Breast epithelium (tissue), 3 donors: ENCODE results near the gene ELP2.

Experiments
- POLR2AphosphoS5 ChIP-seq, 3 donors: sonication (generic); formaldehyde crosslinking; IDR thresholded peaks; one replicate each; pipeline ENCODE4 v1.6.1; 2017; ENCODE audit warnings: antibody characterized with exemption in 3 of 3
- TF ChIP-seq, protein P1 (sequence below), 3 donors: fragments of 450-650 bp; IDR thresholded peaks; one replicate each; pipeline ENCODE4 v1.5.1; 2016 to 2017; ENCODE audit warnings: antibody characterized with exemption in 3 of 3, mild to moderate bottlenecking in 3 of 3, moderate library complexity in 3 of 3

DNA sequence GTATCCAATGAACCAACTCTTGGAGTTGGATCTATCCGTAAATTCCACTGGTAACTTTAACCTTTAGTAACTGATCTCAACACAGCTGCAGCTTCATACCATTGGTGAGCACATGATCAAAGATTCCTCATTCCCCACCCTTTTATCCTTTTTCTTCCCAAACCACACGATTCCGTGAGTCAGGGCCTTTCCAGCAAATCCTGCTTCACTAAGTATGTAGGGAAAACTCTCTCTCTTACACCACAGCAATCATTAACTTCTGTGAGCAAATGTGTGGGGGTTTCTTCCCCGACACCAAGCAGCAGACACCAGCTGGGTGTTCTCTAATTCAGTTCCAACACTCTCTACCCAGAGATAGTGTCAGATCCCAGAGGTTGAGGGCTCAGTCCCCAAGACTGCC is 23.5 kb downstream of the ELP2 start:
- TF ChIP-seq POLR2AphosphoS5 (IDR thresholded peaks at IDR 0.05), result no peak
- TF ChIP-seq, protein P1, sequence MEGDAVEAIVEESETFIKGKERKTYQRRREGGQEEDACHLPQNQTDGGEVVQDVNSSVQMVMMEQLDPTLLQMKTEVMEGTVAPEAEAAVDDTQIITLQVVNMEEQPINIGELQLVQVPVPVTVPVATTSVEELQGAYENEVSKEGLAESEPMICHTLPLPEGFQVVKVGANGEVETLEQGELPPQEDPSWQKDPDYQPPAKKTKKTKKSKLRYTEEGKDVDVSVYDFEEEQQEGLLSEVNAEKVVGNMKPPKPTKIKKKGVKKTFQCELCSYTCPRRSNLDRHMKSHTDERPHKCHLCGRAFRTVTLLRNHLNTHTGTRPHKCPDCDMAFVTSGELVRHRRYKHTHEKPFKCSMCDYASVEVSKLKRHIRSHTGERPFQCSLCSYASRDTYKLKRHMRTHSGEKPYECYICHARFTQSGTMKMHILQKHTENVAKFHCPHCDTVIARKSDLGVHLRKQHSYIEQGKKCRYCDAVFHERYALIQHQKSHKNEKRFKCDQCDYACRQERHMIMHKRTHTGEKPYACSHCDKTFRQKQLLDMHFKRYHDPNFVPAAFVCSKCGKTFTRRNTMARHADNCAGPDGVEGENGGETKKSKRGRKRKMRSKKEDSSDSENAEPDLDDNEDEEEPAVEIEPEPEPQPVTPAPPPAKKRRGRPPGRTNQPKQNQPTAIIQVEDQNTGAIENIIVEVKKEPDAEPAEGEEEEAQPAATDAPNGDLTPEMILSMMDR (IDR thresholded peaks at IDR 0.05), result no peak
